ENCODE measurements around the gene THRSP. TPM values are rescaled to one million over a fixed set of nuclear protein-coding genes. Genes with fewer than 3 reads are reported as not detected.
"Not testable (repeated sequence)": the region's sequence is repeated elsewhere in the genome, so short reads cannot be mapped to it uniquely, and the experiment has no call there.

The THRSP gene
- total RNA-seq, 1 donor from 2014 or later = not detected

DNA sequence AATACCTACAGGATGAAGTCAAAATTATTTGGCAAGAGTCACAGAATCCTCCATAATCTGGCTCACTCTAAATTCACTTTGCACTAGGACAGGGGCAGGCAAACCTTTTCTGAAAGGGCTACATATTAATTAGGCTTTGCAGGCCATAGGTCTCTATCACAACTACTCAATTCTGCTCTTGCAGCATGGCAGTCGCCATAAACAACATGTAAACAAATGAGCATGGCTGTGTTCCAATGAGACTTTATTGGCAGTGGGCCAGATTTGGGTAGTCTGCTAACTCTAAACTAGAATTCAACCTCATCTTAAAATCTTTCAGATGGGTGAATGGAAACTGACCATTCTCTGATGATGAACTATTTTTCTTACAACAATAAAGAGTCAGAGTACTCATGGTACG lies 5.8 kb downstream of the THRSP start:
- TF ChIP-seq, protein P1, sequence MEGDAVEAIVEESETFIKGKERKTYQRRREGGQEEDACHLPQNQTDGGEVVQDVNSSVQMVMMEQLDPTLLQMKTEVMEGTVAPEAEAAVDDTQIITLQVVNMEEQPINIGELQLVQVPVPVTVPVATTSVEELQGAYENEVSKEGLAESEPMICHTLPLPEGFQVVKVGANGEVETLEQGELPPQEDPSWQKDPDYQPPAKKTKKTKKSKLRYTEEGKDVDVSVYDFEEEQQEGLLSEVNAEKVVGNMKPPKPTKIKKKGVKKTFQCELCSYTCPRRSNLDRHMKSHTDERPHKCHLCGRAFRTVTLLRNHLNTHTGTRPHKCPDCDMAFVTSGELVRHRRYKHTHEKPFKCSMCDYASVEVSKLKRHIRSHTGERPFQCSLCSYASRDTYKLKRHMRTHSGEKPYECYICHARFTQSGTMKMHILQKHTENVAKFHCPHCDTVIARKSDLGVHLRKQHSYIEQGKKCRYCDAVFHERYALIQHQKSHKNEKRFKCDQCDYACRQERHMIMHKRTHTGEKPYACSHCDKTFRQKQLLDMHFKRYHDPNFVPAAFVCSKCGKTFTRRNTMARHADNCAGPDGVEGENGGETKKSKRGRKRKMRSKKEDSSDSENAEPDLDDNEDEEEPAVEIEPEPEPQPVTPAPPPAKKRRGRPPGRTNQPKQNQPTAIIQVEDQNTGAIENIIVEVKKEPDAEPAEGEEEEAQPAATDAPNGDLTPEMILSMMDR (IDR thresholded peaks at IDR 0.05; ENCODE audit: insufficient read depth, low read length, poor library complexity, severe bottlenecking) = no peak
- Histone ChIP-seq H3K4me3 (ENCODE audit: low read depth, low read length) (no peak overlapping the region), H3K36me3 (ENCODE audit: control insufficient read depth, insufficient read depth, low read length) (peaks cover 2% of the 10 kb centered on the region), H3K27me3 (ENCODE audit: control insufficient read depth, insufficient read depth, low read length) (no peaks in the 10 kb centered on the region)
- DNase-seq (ENCODE audit: low read depth) = no peak

DNA sequence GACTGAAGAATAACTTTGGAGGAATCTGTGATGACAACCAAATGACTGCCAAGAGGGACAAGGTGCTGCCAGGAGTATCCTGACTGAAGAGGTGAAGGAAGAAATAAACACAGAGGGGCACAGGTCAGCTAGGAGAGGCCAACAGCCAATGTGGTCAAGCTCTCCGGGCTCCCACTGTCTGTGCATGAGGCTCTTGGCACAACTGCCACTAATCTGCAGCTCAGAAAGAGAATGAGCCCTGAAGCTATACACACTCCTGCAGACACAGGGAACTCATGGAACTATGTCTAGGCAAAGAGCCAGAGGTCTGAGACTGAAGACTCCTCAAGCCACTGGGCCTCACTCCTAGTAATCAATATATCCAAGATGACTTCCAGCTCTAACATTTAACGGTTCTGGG lies 7.0 kb downstream of the THRSP start:
- H3K27me3 ChIP-seq (ENCODE audit: control insufficient read depth, insufficient read depth, low read length) = no peaks in the 10 kb centered on the region
- H3K36me3 ChIP-seq (ENCODE audit: control insufficient read depth, insufficient read depth, low read length) = peaks cover 2% of the 10 kb centered on the region
- no peak overlapping the region for H3K4me3 ChIP-seq (ENCODE audit: low read depth, low read length)
- TF ChIP-seq, protein P1 (IDR thresholded peaks at IDR 0.05; ENCODE audit: insufficient read depth, low read length, poor library complexity, severe bottlenecking) = no peak
- DNase-seq (ENCODE audit: low read depth) = no peak

DNA sequence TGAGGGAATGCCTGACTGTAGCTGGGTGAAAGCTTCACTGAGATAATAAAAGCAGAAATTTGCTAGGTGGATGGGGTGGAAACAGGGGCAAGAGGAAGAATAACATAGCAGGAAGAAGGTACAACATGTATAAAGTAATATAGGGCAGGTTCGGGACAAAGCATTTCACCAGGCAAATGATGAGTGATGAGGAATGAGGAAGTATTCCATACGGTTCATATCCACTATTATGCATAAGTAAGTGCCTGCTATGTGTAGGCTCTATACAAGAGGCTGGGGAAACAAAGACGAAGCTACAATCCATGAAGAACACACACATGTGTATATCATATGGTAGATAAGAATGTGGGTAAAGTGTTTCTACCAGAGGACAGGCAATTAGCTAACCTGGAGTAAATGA lies 8.1 kb downstream of the THRSP start:
- no peak for DNase-seq (ENCODE audit: low read depth)
- peaks cover 2% of the 10 kb centered on the region for H3K36me3 ChIP-seq (ENCODE audit: control insufficient read depth, insufficient read depth, low read length)
- H3K4me3 ChIP-seq (ENCODE audit: low read depth, low read length) = no peak overlapping the region
- H3K27me3 ChIP-seq (ENCODE audit: control insufficient read depth, insufficient read depth, low read length) = no peaks in the 10 kb centered on the region
- TF ChIP-seq, protein P1 (IDR thresholded peaks at IDR 0.05; ENCODE audit: insufficient read depth, low read length, poor library complexity, severe bottlenecking) = no peak

DNA sequence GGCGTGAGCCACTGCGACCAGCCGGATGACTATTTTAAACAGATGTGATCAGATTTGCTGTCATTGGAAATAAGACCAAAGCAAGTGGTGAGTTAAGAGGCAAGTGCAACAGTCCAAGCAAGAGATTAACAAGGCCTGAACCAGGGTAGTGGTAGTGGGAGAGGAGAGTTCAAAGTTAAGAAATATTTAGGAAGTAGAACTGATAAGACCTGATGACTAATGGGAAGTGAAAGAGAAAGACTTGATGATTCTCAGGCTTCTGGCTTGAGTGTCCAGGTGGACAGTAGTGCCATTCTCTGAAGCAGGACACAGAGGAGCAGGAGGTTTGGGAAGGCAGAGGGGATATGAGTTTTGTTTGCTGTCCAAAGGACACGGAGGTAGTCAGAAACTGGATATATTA lies 8.8 kb downstream of the THRSP start:
- Histone ChIP-seq H3K36me3 (ENCODE audit: control insufficient read depth, insufficient read depth, low read length) (peaks cover 2% of the 10 kb centered on the region), H3K27me3 (ENCODE audit: control insufficient read depth, insufficient read depth, low read length) (no peaks in the 10 kb centered on the region), H3K4me3 (ENCODE audit: low read depth, low read length) (no peak overlapping the region)
- DNase-seq (ENCODE audit: low read depth) = no peak
- TF ChIP-seq, protein P1 (IDR thresholded peaks at IDR 0.05; ENCODE audit: insufficient read depth, low read length, poor library complexity, severe bottlenecking) = no peak

DNA sequence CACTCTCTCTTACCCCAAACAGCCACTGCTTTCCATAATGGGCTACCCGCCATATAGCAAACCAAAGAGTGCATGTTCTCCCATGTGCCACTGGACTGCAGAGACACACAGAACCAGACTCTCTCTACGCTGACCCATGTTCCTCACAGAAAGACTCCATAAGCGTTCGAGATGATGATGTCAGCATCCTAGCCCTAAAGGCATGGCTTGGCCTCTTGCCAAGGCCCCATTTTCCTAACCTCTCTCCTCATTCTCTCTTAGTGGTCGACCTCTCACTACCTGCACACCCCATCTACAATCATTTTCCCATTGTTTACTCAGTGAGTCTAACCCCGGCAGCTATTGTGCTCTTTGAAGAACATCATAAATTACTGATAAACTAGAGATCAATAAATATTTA lies 11.1 kb downstream of the THRSP start:
- H3K36me3 ChIP-seq (ENCODE audit: control insufficient read depth, insufficient read depth, low read length) = no peaks in the 10 kb centered on the region
- TF ChIP-seq, protein P1 (IDR thresholded peaks at IDR 0.05; ENCODE audit: insufficient read depth, low read length, poor library complexity, severe bottlenecking) = no peak
- H3K27me3 ChIP-seq (ENCODE audit: control insufficient read depth, insufficient read depth, low read length) = no peaks in the 10 kb centered on the region
- H3K4me3 ChIP-seq (ENCODE audit: low read depth, low read length) = no peak overlapping the region
- no peak for DNase-seq (ENCODE audit: low read depth)

DNA sequence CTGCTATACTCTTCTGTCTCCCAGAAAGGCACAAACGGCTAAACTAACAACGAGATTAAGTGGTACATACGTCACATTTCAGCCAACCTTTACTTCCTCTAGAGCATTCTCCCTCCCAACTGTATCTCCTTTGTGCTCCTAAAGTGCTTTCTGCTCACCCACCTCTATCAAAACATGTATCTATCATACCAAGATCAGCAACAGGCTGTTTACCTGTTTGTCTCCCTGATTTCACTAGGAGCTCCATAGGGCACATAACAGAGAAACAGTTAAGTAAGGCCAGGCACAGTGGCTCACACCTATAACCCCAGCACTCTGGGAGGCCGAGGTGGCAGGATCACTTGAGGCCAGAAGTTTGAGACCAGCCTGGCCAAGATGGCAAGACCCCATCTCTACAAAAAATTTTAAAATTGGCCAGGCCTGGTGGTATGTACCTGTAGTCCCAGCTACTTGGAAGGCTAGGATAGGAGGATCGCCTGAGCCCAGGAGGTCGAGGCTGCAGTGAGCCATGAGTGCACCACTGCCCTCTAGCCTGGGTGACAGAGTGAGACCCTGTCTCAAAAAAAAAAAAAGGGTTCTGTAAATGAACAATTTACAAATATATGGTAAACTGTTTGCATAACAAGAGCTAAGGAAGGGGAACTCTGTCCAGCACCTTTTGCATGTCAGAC lies 13.2 kb downstream of the THRSP start:
- H3K4me3 ChIP-seq (ENCODE audit: low read depth, low read length) = no peak overlapping the region

DNA sequence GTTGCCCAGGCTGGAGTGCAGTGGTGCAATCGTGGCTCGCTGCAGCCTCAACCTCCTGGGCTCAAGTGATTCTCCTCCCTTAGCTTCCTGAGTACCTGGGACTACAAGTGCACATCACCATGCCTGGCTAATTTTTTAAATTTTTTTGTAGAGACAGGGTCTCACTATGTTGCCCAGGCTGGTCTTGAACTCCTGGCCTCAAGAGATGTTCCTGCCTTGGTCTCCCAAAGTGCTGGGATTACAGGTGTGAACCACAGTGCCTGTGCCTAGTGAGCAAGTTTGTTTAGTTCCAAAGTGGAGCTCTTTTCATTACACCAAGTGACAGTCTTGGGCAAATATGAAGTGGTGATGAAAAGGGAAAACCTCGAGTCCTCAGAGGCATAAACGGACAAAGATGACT lies 13.9 kb downstream of the THRSP start:
- not testable (repeated sequence) for H3K36me3 ChIP-seq (ENCODE audit: control insufficient read depth, insufficient read depth, low read length); H3K4me3 ChIP-seq (ENCODE audit: low read depth, low read length); H3K27me3 ChIP-seq (ENCODE audit: control insufficient read depth, insufficient read depth, low read length); DNase-seq (ENCODE audit: low read depth)

More for the DNA sequence above, 13.2 kb downstream of the THRSP start:
- TF ChIP-seq, protein P1 (IDR thresholded peaks at IDR 0.05; ENCODE audit: insufficient read depth, low read length, poor library complexity, severe bottlenecking) = no peak
- Histone ChIP-seq H3K36me3 (ENCODE audit: control insufficient read depth, insufficient read depth, low read length) (no peaks in the 10 kb centered on the region), H3K27me3 (ENCODE audit: control insufficient read depth, insufficient read depth, low read length) (no peaks in the 10 kb centered on the region)
- no peak for DNase-seq (ENCODE audit: low read depth)

Data from kidney epithelial cell (primary cell).